ENCODE data around the gene AFDN.

GRCh38 chr6:167970230-167970629 is 143.5 kb downstream of the AFDN start:
- TF ChIP-seq, protein P1, sequence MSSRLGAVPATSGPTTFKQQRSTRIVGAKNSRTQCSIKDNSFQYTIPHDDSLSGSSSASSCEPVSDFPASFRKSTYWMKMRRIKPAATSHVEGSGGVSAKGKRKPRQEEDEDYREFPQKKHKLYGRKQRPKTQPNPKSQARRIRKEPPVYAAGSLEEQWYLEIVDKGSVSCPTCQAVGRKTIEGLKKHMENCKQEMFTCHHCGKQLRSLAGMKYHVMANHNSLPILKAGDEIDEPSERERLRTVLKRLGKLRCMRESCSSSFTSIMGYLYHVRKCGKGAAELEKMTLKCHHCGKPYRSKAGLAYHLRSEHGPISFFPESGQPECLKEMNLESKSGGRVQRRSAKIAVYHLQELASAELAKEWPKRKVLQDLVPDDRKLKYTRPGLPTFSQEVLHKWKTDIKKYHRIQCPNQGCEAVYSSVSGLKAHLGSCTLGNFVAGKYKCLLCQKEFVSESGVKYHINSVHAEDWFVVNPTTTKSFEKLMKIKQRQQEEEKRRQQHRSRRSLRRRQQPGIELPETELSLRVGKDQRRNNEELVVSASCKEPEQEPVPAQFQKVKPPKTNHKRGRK (CRISPR knock-in tag; IDR thresholded peaks at IDR 0.05; ENCODE audit: borderline replicate concordance), result no peak
- TF ChIP-seq, protein P2, sequence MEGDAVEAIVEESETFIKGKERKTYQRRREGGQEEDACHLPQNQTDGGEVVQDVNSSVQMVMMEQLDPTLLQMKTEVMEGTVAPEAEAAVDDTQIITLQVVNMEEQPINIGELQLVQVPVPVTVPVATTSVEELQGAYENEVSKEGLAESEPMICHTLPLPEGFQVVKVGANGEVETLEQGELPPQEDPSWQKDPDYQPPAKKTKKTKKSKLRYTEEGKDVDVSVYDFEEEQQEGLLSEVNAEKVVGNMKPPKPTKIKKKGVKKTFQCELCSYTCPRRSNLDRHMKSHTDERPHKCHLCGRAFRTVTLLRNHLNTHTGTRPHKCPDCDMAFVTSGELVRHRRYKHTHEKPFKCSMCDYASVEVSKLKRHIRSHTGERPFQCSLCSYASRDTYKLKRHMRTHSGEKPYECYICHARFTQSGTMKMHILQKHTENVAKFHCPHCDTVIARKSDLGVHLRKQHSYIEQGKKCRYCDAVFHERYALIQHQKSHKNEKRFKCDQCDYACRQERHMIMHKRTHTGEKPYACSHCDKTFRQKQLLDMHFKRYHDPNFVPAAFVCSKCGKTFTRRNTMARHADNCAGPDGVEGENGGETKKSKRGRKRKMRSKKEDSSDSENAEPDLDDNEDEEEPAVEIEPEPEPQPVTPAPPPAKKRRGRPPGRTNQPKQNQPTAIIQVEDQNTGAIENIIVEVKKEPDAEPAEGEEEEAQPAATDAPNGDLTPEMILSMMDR (IDR thresholded peaks at IDR 0.05), result no peak
- TF ChIP-seq IRF2 (CRISPR knock-in tag; IDR thresholded peaks at IDR 0.05; ENCODE audit: borderline replicate concordance, low read depth) (no peak), FOXJ3 (CRISPR knock-in tag; IDR thresholded peaks at IDR 0.05; ENCODE audit: borderline replicate concordance) (no peak), ATF1 (CRISPR knock-in tag; IDR thresholded peaks at IDR 0.05) (no peak), TP53 (CRISPR knock-in tag; IDR thresholded peaks at IDR 0.05) (no peak), GTF2I (CRISPR knock-in tag; conservative IDR thresholded peaks at IDR 0.05) (no peak)
- TF ChIP-seq, protein P3, sequence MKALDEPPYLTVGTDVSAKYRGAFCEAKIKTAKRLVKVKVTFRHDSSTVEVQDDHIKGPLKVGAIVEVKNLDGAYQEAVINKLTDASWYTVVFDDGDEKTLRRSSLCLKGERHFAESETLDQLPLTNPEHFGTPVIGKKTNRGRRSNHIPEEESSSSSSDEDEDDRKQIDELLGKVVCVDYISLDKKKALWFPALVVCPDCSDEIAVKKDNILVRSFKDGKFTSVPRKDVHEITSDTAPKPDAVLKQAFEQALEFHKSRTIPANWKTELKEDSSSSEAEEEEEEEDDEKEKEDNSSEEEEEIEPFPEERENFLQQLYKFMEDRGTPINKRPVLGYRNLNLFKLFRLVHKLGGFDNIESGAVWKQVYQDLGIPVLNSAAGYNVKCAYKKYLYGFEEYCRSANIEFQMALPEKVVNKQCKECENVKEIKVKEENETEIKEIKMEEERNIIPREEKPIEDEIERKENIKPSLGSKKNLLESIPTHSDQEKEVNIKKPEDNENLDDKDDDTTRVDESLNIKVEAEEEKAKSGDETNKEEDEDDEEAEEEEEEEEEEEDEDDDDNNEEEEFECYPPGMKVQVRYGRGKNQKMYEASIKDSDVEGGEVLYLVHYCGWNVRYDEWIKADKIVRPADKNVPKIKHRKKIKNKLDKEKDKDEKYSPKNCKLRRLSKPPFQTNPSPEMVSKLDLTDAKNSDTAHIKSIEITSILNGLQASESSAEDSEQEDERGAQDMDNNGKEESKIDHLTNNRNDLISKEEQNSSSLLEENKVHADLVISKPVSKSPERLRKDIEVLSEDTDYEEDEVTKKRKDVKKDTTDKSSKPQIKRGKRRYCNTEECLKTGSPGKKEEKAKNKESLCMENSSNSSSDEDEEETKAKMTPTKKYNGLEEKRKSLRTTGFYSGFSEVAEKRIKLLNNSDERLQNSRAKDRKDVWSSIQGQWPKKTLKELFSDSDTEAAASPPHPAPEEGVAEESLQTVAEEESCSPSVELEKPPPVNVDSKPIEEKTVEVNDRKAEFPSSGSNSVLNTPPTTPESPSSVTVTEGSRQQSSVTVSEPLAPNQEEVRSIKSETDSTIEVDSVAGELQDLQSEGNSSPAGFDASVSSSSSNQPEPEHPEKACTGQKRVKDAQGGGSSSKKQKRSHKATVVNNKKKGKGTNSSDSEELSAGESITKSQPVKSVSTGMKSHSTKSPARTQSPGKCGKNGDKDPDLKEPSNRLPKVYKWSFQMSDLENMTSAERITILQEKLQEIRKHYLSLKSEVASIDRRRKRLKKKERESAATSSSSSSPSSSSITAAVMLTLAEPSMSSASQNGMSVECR (CRISPR knock-in tag; IDR thresholded peaks at IDR 0.05; ENCODE audit: borderline replicate concordance), result no peak
- TF ChIP-seq, protein P4, sequence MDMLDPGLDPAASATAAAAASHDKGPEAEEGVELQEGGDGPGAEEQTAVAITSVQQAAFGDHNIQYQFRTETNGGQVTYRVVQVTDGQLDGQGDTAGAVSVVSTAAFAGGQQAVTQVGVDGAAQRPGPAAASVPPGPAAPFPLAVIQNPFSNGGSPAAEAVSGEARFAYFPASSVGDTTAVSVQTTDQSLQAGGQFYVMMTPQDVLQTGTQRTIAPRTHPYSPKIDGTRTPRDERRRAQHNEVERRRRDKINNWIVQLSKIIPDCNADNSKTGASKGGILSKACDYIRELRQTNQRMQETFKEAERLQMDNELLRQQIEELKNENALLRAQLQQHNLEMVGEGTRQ (CRISPR knock-in tag; IDR thresholded peaks at IDR 0.05), result no peak
- TF ChIP-seq, protein P5, sequence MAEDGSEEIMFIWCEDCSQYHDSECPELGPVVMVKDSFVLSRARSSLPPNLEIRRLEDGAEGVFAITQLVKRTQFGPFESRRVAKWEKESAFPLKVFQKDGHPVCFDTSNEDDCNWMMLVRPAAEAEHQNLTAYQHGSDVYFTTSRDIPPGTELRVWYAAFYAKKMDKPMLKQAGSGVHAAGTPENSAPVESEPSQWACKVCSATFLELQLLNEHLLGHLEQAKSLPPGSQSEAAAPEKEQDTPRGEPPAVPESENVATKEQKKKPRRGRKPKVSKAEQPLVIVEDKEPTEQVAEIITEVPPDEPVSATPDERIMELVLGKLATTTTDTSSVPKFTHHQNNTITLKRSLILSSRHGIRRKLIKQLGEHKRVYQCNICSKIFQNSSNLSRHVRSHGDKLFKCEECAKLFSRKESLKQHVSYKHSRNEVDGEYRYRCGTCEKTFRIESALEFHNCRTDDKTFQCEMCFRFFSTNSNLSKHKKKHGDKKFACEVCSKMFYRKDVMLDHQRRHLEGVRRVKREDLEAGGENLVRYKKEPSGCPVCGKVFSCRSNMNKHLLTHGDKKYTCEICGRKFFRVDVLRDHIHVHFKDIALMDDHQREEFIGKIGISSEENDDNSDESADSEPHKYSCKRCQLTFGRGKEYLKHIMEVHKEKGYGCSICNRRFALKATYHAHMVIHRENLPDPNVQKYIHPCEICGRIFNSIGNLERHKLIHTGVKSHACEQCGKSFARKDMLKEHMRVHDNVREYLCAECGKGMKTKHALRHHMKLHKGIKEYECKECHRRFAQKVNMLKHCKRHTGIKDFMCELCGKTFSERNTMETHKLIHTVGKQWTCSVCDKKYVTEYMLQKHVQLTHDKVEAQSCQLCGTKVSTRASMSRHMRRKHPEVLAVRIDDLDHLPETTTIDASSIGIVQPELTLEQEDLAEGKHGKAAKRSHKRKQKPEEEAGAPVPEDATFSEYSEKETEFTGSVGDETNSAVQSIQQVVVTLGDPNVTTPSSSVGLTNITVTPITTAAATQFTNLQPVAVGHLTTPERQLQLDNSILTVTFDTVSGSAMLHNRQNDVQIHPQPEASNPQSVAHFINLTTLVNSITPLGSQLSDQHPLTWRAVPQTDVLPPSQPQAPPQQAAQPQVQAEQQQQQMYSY (CRISPR knock-in tag; IDR thresholded peaks at IDR 0.05), result no peak
